Type B pancreatic cell (in vitro differentiated cells): Measurements from ENCODE around the gene SLC25A48. TPM values are rescaled to one million over a fixed set of nuclear protein-coding genes. Genes with fewer than 3 reads are reported as not detected.
"Not testable (repeated sequence)": the region's sequence is repeated elsewhere in the genome, so short reads cannot be mapped to it uniquely, and the experiment has no call there.

Source experiments
- DNase-seq: peaks from one replicate; pipeline ENCODE4 v3.0.0; 2021; ENCODE audit warnings: mixed read lengths; ENCODE audit not compliant: unreplicated experiment; ENCODE audit errors: extremely low spot score
- H3K27ac Mint-ChIP-seq: 2 replicates; pipeline ENCODE4 v1.8.0; 2021; ENCODE audit warnings: mild to moderate bottlenecking, mixed read lengths
- H3K27me3 Mint-ChIP-seq: 2 replicates; pipeline ENCODE4 v1.8.0; 2021; ENCODE audit warnings: mixed read lengths
- H3K36me3 Mint-ChIP-seq: 2 replicates; pipeline ENCODE4 v1.8.0; 2021; ENCODE audit warnings: mixed read lengths
- H3K4me1 Mint-ChIP-seq: one replicate; pipeline ENCODE4 v1.8.0; 2021; ENCODE audit warnings: mixed read lengths; ENCODE audit not compliant: unreplicated experiment
- H3K4me3 Mint-ChIP-seq: 2 replicates; pipeline ENCODE4 v1.8.0; 2021; ENCODE audit warnings: mild to moderate bottlenecking, mixed read lengths
- H3K9me3 Mint-ChIP-seq: 2 replicates; pipeline ENCODE4 v1.8.0; 2021; ENCODE audit warnings: mixed read lengths
- total RNA-seq: library from RNA; stranded (reverse); gene quantifications from 2 replicates; pipeline ENCODE4 v1.2.1, GENCODE V29; 2021; ENCODE audit warnings: low replicate concordance
- TF ChIP-seq, protein P1 (sequence below): fragments of 200-600 bp; sonication (generic); conservative IDR thresholded peaks from 2 replicates; pipeline ENCODE4 v1.5.0; 2021; ENCODE audit warnings: antibody characterized with exemption, mild to moderate bottlenecking

SLC25A48 gene
- total RNA-seq, 1 donor from 2014 or later = 8.2 TPM

DNA sequence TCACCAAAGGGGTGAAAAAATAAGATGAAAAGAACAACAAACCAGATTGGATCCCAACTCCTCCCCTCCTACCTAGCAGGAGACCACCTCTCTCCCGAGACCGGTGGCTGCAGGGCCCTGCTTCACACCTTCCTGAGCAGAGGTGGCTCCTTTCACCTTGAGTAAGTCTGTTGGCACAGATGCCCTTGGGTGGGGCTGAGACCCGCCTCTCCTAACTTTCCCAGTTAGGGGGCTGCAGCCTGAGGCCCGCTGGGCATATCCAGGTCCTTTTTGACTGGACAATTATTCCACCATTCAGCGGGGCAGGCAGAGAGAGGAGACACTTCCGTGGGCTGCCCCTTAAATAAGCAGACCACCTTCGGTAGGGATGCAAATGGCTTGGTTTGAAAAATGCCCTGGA lies 1.3 kb downstream of the SLC25A48 start:
- Mint-ChIP-seq H3K4me3 (no peak overlapping the region), H3K27me3 (peaks cover 88% of the 10 kb centered on the region), H3K9me3 (peaks cover 14% of the 10 kb centered on the region), H3K4me1 (peaks cover 1% of the 10 kb centered on the region), H3K27ac (no peak overlapping the region), H3K36me3 (peaks cover 5% of the 10 kb centered on the region)
- peak; percentile 51 for DNase-seq
- TF ChIP-seq, protein P1, sequence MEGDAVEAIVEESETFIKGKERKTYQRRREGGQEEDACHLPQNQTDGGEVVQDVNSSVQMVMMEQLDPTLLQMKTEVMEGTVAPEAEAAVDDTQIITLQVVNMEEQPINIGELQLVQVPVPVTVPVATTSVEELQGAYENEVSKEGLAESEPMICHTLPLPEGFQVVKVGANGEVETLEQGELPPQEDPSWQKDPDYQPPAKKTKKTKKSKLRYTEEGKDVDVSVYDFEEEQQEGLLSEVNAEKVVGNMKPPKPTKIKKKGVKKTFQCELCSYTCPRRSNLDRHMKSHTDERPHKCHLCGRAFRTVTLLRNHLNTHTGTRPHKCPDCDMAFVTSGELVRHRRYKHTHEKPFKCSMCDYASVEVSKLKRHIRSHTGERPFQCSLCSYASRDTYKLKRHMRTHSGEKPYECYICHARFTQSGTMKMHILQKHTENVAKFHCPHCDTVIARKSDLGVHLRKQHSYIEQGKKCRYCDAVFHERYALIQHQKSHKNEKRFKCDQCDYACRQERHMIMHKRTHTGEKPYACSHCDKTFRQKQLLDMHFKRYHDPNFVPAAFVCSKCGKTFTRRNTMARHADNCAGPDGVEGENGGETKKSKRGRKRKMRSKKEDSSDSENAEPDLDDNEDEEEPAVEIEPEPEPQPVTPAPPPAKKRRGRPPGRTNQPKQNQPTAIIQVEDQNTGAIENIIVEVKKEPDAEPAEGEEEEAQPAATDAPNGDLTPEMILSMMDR = no peak

DNA sequence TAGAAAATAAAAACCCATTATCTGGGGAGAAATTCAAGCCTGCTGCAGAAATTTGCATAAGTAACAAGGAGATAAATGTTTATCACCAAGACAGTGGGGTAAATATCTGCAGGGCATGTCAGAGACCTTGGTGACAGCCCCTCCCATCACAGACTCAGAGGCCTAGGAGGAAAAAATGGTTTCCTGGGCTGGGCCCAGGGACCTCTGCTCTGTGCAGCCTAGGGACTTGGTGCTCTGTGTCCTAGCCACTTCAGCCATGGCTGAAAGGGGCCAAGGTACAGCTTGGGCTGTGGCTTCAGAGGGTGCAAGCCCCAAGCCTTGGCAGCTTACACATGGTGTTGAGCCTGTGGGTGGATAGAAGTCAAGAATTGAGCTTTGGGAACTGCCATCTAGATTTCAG lies 3.9 kb downstream of the SLC25A48 start:
- Mint-ChIP-seq H3K27me3 (peaks cover 79% of the 10 kb centered on the region), H3K9me3 (peaks cover 14% of the 10 kb centered on the region)
- not testable (repeated sequence) for H3K36me3 Mint-ChIP-seq, H3K27ac Mint-ChIP-seq, H3K4me1 Mint-ChIP-seq, H3K4me3 Mint-ChIP-seq
- peak; percentile 27 for DNase-seq

DNA sequence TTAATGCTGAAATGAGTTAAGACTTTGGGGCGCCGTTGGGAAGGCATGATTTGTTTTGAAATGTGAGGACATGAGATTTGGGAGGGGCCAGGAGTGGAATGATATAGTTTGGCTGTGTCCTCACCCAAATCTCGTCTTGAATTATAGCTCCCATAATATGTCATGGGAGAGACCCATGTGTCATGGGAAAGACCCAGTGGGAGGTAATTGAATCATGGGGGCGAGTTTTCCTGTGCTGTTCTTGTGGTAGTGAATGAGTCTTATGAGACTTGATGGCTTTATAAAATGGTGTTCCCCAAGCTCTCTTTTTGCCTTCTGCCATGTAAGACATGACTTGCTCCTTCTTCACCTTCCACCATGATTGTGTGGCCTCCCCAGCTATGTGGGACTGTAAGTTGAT lies 5.1 kb downstream of the SLC25A48 start:
- Mint-ChIP-seq H3K27ac (no peak overlapping the region), H3K4me3 (no peak overlapping the region), H3K27me3 (peaks cover 70% of the 10 kb centered on the region), H3K36me3 (peaks cover 5% of the 10 kb centered on the region), H3K4me1 (no peaks in the 10 kb centered on the region), H3K9me3 (peaks cover 14% of the 10 kb centered on the region)
- no peak for DNase-seq
- TF ChIP-seq, protein P1 = no peak

DNA sequence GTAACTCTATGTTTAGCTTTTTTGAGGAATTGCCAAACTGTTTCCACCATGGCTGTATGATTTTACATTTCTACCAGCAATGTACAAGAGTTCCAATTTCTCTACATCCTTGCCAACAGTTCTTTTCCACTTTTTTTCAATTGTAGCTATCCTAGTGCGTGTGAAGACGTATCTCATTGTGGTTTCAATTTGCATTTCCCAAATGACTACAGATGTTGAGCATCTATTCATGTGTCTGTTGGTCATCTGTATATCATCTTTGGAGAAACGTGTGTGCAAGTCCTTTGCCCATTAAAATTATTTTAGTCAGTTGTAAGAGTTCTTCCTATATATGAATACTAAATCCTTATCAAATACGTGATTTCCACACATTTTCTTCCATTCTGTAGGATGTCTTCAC lies 6.5 kb downstream of the SLC25A48 start:
- H3K36me3 Mint-ChIP-seq = peaks cover 5% of the 10 kb centered on the region
- TF ChIP-seq, protein P1 = no peak
- no peaks in the 10 kb centered on the region for H3K4me1 Mint-ChIP-seq
- peaks cover 56% of the 10 kb centered on the region for H3K27me3 Mint-ChIP-seq
- H3K4me3 Mint-ChIP-seq = no peak overlapping the region
- peaks cover 14% of the 10 kb centered on the region for H3K9me3 Mint-ChIP-seq
- DNase-seq = no peak
- H3K27ac Mint-ChIP-seq = no peak overlapping the region

DNA sequence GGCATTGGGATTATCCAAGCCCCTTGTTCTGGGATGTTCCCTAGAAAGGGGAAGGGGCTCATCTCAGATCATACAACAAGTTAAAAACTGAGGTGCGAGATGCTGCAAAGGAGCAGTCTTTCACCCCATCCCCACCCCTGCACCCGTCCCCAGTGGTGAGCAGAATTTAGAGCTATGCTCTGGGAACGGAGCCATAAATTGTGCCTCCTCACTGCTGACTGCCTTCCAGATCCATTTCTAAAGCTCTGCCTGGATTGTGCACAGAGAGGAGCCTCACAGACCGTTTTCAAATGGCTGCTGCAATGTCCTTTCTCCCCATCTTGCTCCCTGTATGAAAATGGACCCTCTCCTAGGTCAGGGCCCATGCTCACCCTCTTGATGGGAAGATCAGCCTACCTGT lies 8.3 kb downstream of the SLC25A48 start:
- no peak overlapping the region for H3K27ac Mint-ChIP-seq
- peaks cover 13% of the 10 kb centered on the region for H3K9me3 Mint-ChIP-seq
- no peaks in the 10 kb centered on the region for H3K4me1 Mint-ChIP-seq
- peaks cover 5% of the 10 kb centered on the region for H3K36me3 Mint-ChIP-seq
- peaks cover 42% of the 10 kb centered on the region for H3K27me3 Mint-ChIP-seq
- DNase-seq = no peak
- TF ChIP-seq, protein P1 = no peak
- no peak overlapping the region for H3K4me3 Mint-ChIP-seq

DNA sequence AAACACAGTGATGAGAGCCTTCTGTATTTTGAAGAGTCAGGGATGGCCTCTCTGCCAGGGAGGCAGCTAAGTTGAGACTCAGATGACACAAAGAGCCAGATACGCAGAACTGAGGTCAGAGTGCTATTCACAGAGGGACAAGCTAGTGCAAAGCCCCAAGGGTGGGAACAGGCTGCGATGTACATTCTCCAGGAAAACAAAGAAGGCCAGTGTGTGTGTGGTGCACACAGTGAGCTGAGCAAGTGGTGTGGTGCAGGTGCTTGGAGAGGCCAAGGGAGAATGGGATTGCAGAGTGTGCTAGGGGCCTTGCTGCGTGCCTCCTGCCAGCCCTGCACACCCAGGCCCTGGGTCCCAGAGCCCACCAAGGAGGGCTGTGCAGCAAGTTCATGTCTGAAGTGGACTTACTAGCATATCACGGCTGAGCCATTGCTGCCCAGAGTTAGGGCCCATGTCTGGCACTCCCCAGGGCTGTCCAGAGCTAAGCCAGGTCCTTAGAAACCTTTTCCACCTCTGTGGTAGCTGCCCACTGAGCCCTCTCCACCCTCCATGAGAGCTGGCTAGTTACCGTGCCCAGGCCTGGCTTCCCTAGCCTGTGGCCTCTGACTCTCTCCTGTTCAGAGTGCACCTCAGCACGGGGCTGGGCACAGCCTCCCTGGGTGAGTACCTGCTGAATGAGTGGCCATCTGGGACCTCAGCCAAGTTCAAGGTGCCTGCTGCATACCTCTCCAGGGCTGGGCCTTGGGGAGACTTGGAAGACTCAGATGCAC lies 9.3 kb downstream of the SLC25A48 start:
- Mint-ChIP-seq H3K4me3 (no peak overlapping the region), H3K4me1 (no peaks in the 10 kb centered on the region), H3K9me3 (peaks cover 7% of the 10 kb centered on the region), H3K27ac (no peak overlapping the region), H3K36me3 (no peaks in the 10 kb centered on the region), H3K27me3 (peaks cover 37% of the 10 kb centered on the region)
- TF ChIP-seq, protein P1 = no peak
- no peak for DNase-seq
